NCI-H2171 treated with DMSO at 0.1 percent for 48 hours (cell line): ENCODE measurements around the gene VN1R5.
"Not testable (repeated sequence)": the region's sequence is repeated elsewhere in the genome, so short reads cannot be mapped to it uniquely, and the experiment has no call there.

Experiments used
- DNase-seq: peaks from one replicate; lab custom pipeline; 2025; lab: John Stamatoyannopoulos, UW

Gene VN1R5

GRCh38 chr1:247273013-247273412 is 17.1 kb downstream of the VN1R5 start:
- no peak for DNase-seq

- DNase-seq, result no peak
These were observed 18.9 kb downstream of the VN1R5 start for GRCh38 chr1:247274605-247275256.

- DNase-seq, result no peak
These were observed 21.3 kb downstream of the VN1R5 start for GRCh38 chr1:247277191-247277590.

DNA sequence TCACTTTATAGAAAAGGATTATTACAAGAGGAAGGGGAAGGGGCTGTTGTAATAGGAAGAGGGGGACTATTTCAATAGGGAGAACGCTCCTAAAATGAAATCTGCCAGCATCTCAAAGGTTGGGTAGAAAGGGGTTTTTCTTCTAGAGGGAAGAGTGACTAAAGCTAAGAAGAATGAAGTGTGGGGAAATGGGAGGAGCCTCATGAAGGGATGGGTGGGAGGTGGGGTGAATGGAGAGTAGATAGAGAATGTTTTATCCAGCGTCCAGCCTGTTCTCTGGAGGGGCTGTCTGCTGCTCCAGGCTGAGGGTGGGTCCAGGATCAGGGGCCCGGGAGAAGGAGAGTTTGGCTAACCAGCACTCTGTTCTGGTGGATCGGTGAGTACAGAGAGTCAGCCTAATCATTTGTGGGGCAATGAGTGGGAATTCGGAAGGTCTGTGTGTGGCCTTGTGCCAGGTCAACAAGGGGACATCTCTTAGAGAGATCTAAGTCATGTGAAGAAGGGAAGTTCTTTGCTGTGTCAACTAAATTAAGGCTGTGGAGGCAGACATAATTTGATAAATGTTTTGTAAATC is 25.2 kb downstream of the VN1R5 start:
- no peak for DNase-seq

GRCh38 chr1:247286134-247286670 is 30.3 kb downstream of the VN1R5 start:
- no peak for DNase-seq

- DNase-seq, result no peak
These were observed 31.6 kb downstream of the VN1R5 start for GRCh38 chr1:247287460-247287859.

DNA sequence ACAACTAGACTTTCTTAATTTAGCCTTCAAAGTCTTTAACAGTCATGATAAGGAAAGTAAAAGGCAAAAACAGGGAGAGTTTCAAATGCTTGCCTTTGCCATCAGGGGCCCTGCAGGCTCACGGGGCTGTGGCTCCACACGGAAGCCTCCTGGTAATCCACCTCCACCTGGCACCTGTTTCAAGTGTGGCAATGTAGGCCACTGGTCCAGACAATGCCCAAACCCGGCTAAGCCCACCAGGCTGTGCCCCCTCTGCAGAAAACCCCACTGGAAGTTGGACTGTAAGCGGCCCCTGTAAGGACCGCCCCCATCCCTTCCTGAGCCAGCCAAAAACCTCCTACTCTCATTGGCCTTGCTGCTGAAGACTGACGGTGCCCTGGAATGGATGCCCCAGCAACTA is 32.5 kb downstream of the VN1R5 start:
- no peak for DNase-seq

GRCh38 chr1:247289274-247289892 is 33.5 kb downstream of the VN1R5 start:
- not testable (repeated sequence) for DNase-seq

DNA sequence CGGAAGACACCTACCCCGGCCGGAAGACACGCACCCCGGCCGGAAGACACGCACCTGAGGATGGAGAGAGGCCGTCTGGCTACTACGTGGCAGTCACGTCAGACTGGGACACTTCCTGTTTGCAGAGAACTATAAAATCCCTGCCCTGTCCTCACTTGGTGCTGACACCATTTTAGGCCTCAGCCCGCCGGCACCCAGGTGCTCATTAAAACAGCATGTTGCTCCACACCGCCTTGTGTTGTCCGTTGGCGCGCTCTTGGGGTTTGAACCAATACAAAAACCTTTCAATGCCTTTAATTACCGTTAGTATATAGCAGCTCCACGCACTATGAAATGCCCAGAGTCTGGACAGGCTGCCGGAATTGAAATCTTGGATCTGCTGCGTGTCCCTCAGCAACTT is 34.7 kb downstream of the VN1R5 start:
- DNase-seq, result no peak

- DNase-seq, result no peak
These were observed 35.3 kb downstream of the VN1R5 start for GRCh38 chr1:247291161-247291560.

- no peak for DNase-seq
These were observed 36.1 kb downstream of the VN1R5 start for GRCh38 chr1:247291833-247292561.

DNA sequence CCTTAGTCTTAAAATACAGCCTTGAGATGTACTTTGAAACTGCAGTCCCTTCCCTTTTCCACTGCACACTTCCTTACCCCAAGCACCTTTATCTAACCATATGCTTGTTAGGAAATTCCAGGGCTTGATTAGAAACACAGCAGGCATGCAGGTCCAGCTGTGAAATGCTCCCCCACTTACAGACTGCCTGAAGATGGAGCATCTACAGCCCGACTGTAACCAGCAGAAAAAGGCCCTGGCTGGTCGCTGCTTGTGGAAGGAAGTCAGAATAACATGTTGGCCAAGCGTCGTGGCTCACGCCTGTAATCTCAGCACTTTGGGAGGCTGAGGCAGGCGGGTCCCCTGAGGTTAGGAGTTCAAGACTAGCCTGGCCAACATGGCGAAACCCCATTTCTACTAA is 37.2 kb downstream of the VN1R5 start:
- no peak for DNase-seq

DNA sequence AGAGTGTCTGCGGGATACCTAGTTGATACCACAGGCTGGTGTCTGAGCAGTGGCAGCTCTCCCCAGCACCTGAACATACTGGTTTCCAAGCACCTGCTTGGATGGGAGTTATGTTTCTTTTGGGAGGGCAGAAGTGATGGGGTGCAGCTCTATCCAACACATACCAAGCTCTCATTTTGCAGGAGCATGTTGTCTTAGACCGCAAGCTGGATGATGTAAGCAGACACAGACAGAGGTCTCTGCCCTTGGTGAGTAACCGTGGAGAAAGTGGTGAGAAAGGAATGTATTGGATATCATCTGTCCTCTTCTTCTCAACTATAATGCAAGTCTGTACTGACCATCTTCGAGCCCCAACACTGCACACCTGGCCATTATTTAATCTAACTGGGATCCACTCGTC is 38.4 kb downstream of the VN1R5 start:
- DNase-seq, result no peak

- DNase-seq, result no peak
These were observed 39.4 kb downstream of the VN1R5 start for GRCh38 chr1:247295274-247295684.

DNA sequence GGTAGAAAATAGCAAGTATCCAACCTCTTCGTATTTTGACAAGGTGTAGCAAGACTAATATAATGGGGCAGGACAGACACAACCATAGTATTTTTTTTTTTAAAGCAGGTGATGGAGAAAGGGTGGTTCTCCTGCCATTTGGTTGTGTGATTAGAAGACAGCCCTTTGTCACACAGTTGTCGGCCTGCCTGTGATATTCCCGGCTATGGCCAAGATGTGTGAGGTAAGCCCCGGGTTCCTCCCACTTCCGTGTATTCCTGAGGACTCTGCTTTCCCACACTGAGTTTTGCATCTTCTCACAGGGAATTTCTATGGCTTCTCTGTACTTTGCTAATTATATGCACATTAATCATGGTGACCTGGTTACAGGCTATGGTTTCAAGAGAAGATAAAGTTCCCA is 39.9 kb downstream of the VN1R5 start:
- no peak for DNase-seq

DNA sequence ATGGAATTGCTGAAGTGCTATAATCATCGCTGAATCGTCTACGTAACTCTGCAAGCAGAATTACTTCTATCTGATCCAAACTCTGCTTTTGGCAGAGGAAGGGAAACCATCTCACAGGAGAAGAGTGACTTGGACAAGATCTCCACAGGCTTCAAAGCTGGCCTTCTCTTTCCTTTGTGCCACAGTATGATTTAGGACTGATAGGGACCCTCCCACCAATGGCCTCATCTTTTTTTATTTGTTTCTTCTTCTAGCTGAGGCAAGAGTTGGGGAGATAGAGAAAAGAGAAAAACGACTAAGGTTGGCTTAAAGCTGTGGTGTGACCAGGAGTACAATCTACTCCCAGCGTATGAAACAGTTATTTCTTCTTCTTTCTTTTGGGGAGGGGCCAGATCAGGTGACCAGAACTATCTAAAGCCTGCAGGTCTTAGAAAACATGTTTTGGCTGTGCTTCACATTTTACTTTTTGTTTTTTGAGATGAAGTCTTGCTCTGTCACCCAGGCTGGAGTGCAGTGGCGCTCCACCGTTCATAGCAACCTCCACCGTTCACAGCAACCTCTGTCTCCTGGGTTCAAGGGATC is 40.8 kb downstream of the VN1R5 start:
- DNase-seq, result no peak

DNA sequence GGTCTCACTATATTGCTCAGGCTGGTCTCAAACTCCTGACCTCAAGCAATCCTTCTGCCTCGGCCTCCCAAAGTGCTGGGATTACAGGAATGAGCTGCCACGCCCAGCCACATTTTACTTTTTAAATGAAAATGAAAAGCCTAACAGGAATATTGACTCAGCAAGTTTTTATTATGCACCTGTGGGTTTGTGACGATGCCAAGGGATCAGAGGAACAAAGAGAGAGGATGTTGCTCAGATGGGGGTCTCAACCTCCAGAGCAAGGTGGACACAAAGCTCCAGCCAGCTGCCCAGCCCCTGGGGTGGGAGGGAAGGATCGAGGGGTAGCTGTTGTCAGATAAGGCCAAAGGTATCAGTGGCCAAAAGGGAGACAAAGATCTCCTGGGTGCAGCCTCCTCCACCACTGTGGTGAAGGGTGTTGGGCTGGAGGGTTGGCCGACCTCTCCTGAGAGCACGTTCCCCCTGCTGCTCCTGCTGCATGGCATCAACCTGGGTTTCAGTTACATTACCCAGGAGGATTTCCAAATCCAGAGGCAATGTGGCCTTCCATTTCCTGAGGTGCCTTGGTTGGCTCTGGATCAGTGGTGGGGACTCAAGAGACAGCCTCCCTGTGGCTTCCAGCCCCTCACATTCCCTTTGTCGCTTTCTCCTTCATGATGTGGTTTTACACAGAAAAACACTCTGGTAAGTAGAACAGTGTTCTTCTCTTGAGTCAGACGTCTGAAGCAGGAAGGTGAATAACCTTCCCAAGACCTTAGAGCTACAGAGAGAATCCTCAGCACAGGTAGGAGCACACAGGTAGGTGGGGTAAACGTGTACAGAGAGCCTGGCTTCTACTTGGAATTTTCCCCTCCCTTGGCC is 41.6 kb downstream of the VN1R5 start:
- DNase-seq, result no peak

DNA sequence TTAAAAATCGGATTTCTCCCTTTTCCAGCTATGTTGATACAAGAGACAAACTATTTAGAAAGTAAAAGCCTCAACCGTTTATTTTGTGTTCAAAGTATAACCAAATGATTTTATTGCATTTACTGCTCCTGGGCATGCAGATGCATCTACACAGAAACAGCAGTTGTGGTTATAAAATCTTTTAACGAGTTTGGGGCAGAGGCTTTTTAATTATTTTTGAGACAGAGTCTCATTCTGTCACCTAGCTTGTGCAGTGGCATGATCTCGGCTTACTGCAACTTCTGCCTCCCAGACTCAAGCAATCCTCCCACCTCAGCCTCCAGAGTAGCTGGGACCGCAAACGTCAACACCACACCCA is 42.2 kb downstream of the VN1R5 start:
- no peak for DNase-seq

DNA sequence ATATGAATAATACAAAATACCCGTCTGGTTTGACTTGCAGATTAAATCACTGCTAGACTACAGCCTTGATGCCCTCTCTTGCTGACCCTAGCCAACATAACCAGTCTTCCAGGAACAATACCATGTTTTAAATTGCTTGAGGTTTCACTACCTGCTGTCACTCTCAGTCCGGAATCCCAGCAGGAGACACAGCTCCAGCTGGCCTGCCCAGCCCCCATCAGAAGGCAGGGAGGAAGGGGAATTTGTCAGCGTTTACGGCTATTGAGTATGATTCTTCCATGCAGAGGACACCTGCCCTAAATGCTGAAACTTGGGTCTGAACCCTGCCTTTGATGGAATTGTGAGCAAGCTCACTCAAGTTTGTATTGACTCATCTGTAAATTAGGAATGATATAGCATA is 42.8 kb downstream of the VN1R5 start:
- DNase-seq, result peak; percentile 6

- DNase-seq, result no peak
These were observed 44.0 kb downstream of the VN1R5 start for GRCh38 chr1:247299723-247300381.
